ENCODE measurements around the gene PCGF5.
"Not testable (repeated sequence)": the region's sequence is repeated elsewhere in the genome, so short reads cannot be mapped to it uniquely, and the experiment has no call there.

The PCGF5 gene

GRCh38 chr10:91287912-91288311 lies 67.4 kb downstream of the PCGF5 start:
- no peak for DNase-seq

GRCh38 chr10:91289305-91289704 lies 68.8 kb downstream of the PCGF5 start:
- DNase-seq: no peak

DNA sequence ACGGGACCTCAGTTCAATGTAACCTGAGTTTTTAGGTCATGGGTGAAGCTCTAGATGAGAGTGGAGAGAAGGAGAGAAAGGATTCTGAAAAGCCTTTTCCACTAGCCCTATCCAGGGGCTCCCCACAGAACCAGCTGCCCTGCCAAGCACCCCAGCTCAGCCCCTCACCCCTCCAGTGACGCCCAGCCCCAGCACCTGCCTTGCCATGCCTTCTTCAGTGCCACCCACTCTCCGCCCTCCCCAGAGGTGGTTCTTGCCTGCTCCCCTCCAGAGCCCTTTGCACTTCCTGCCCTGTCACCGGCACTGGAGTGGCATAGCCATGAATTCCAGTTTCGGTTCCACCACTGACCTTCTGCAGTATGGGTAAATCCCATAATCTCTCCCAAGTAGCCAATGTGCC lies 70.1 kb downstream of the PCGF5 start:
- DNase-seq: no peak

- DNase-seq: no peak
Observed at GRCh38 chr10:91294134-91294906, 73.9 kb downstream of the PCGF5 start.

- no peak for DNase-seq
Observed at GRCh38 chr10:91295346-91295745, 74.9 kb downstream of the PCGF5 start.

DNA sequence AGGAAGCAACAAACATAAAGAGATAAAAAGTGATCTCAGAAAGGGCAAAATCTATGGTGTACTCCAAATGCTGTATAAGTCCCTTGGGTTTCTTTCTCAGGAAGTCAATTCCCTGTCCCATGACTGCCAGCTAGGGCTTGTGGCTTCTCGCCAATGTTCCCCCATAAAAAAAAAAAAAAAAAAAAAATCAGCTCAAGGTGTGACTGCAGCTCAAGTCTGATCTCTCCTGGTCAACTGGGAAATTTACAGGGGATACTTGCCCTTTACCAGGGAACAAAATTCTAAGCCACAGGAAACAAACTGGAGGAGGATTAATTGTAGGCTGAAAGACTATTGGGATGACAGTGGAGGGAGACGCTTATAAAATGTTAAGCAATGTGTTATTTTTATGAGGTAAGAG lies 76.0 kb downstream of the PCGF5 start:
- no peak for DNase-seq

DNA sequence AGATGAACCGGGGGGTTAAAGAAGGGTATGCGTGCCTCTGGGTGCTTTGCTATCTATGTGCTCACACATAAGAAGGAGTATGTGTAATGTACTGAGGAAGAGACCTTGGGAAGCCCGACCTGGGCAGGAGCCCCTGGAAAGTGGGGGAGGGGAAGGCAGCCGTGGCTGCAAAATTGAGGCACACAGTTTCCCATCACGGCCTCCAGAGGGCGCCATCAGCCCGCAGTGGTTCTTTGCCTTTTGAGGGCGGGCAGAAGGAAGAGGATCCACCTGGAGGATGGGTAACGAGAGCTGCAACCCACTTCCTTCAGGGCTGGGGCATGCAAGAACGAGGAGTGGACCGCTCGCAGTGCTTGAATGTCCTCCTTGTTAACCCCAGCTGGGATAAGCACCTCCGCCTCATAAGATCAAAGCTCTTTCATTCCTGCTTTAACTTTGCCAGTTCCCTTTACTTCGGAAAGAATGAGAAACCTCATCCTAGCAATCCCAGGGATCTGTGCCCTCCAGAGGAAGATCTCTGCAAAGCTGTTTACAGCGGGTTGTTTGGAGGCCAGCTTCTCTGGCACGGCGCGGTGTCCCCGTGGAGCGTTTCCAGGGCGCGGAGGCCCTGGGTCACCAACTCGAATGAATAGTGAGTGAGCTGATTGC lies 77.9 kb downstream of the PCGF5 start:
- DNase-seq: no peak

DNA sequence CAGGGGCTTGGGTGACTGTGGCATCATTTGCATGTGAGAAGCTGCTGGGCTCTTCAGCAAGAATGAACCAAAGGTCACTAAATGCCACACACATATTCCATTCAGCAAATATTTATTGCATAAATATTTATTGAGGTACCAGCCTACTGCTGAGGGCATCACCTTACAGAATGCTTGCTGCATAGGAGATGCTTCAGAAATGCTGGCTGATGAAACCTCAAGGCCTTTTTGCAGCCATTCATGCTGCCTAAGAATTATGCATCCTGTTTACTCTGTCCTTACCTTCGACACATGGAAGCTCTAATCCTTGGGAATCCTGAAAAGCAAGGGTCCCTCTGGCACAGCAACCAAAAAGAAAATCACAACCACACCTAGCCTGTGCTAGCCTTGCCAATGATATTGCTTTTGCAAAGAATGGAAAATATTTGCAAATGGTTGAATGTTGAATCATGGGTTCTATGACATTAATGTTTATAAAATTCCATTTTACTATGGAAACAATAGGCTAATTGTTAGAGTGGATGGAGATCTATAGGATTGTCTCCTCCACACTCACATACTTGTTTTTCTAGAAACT lies 79.6 kb downstream of the PCGF5 start:
- DNase-seq: no peak

GRCh38 chr10:91302946-91303345 lies 82.5 kb downstream of the PCGF5 start:
- not testable (repeated sequence) for DNase-seq

- DNase-seq: not testable (repeated sequence)
Observed at GRCh38 chr10:91305979-91306378, 85.5 kb downstream of the PCGF5 start.

- DNase-seq: no peak
Observed at GRCh38 chr10:91307489-91307888, 87.0 kb downstream of the PCGF5 start.

- DNase-seq: no peak
Observed at GRCh38 chr10:91309711-91310110, 89.2 kb downstream of the PCGF5 start.

GRCh38 chr10:91311601-91312381 lies 91.3 kb downstream of the PCGF5 start:
- DNase-seq: no peak

GRCh38 chr10:91312382-91312733 lies 91.9 kb downstream of the PCGF5 start:
- no peak for DNase-seq

GRCh38 chr10:91313796-91314485 lies 93.5 kb downstream of the PCGF5 start:
- no peak for DNase-seq

DNA sequence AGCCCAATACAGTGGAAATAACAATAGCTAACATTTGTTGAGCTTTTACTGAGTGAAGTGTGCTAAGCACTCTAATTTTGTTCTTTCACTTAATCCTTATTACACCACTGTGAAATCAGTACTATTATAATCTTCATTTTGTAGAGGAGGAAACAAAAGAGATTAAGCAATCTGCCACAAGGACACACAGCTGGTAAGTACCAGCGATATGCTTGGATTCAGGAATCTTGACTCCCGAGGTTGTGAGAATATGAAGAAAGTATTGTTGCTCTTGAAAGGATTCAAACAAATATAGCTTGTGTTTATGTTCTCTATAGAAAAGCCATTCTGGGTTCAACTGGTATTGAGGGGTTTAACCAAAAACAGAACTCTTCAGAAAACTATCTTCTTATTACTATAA lies 96.0 kb downstream of the PCGF5 start:
- no peak for DNase-seq

DNA sequence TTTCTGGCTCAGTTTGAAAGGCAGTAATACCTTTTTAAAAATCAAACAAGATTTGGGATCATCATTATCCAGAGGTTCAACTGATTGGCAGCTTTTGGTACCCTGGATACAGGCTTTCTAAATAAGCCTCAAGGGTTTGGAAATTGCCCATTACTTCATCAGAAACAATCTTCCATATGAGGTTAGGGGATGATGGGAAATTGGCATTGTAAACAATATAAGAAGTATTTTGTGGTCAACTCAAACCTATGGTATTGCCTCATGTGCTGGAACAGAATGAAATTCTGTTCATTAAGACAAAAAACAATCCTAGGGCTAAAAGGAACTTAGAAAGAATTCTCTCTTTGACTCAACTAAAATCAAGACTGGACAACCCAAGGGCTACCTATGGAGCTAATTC lies 97.1 kb downstream of the PCGF5 start:
- DNase-seq: no peak

DNA sequence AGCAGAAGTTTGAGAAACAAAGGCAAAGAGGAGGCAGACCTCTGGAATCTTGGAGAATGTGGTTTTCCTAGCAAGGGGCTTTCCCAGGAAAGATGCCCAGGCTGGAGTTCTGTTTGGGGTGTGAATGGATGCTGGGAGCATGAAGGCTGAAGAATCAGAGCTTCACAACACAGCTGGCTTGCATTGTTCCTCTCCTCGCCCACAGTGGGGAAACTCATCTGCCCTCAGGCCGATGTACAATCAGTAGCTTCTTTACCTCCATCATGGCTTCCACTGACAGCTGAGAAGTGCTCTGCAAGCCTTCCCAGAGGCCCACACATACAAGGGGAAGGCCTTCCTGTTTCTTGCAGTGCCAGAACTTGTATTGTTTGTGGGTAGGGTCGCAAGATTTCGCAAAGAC lies 98.9 kb downstream of the PCGF5 start:
- no peak for DNase-seq

DNA sequence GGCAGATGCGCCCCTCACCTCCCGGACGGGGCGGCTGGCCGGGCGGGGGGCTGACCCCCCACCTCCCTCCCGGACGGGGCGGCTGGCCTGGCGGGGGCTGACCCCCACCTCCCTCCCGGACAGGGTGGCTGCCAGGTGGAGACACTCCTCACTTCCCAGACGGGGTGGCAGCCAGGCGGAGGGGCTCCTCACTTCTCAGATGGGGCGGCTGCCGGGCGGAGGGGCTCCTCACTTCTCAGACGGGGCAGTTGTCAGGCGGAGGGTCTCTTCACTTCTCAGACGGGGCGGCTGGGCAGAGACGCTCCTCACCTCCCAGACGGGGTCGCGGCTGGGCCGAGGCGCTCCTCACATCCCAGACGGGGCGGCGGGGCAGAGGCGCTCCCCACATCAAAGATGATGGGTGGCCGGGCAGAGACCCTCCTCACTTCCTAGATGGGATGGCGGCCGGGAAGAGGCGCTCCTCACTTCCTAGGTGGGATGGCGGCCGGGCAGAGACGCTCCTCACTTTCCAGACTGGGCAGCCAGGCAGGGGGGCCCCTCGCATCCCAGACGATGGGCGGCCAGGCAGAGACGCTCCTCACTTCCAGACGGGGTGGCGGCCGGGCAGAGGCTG lies 102.9 kb downstream of the PCGF5 start:
- DNase-seq: not testable (repeated sequence)

DNA sequence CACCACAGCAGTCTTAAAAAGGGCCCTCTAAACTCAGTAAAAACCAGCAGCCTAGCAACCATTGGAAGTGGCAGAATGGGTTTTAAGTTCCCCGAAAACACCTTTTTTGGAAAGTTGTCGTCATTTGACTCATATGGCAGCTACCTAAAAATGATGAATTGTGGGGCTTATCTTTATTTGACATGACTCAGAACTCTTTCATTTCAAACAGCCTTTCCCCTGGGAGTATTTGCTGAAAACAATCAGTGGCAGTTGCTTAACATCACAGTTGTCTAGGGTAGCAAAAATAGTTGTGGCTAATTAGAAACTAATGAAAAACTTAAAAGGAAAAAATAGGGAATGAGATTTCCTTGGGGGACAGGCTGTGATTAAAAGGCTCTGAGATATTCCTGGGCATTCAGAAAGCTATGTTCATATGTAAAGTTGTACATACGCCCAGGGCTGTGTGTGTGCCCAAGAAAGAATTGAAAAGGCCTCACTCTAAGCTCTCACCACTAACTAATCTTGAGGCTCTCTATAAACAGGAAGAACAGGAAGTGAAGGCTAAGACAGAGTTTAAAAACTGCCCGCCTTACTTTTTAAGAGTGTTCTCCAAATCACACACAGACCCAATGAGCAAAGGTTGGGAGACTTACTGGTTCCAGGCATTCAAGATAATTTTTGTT lies 108.0 kb downstream of the PCGF5 start:
- no peak for DNase-seq
